AML-193 (cell line): ENCODE measurements around the gene SH3BP4.

Source experiments
- DNase-seq, 2 experiments: peaks; one replicate each; lab custom pipeline; 2025; lab: John Stamatoyannopoulos, UW

SH3BP4 gene

DNA sequence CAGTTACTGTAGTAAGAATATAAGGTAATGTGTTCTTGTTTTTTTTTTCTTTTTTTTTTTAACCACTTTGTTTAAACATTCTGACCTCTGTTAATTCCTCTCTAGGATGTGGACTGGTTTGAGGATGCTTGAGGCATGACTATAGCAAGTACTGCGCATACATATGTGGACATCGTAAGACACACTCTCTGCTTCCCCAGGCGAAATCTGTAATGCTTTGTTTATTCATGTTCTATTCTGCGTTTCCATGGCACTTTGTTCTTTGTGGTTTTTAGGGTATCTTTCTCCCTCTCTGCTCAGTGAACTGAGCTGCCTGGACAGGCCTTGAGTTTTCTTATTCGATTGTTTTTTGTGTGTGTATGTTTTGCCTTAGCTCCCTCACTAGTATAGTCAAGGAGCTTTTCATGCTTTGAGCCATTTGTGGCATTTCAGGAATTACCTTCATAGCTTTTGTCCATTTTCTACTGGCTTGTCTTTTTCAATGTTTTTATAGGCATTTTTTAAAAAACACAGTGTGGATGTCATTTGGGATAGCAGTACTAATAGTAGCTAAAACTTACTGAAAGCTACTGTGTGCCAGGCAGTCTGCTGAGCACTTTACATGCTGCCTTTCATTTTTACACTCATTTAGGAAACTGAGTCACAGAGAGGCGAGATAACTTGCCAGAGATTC lies 1.9 kb upstream of the SH3BP4 start:
- DNase-seq, result no peak

DNA sequence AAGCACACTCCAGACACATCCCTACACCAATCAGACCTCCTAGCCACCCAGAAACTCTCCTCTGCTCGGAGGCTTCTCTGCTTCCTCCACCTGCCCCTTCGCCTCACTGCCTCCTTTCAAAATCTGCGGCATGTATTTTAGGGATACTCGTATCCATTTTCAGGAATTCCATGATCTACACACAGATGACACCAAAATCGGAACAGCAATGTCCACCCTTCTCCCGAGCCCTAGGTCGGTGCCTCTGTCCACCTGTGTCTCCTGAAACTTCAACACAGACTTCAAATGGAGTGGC lies 1.4 kb upstream of the SH3BP4 start:
- no peak for DNase-seq

DNA sequence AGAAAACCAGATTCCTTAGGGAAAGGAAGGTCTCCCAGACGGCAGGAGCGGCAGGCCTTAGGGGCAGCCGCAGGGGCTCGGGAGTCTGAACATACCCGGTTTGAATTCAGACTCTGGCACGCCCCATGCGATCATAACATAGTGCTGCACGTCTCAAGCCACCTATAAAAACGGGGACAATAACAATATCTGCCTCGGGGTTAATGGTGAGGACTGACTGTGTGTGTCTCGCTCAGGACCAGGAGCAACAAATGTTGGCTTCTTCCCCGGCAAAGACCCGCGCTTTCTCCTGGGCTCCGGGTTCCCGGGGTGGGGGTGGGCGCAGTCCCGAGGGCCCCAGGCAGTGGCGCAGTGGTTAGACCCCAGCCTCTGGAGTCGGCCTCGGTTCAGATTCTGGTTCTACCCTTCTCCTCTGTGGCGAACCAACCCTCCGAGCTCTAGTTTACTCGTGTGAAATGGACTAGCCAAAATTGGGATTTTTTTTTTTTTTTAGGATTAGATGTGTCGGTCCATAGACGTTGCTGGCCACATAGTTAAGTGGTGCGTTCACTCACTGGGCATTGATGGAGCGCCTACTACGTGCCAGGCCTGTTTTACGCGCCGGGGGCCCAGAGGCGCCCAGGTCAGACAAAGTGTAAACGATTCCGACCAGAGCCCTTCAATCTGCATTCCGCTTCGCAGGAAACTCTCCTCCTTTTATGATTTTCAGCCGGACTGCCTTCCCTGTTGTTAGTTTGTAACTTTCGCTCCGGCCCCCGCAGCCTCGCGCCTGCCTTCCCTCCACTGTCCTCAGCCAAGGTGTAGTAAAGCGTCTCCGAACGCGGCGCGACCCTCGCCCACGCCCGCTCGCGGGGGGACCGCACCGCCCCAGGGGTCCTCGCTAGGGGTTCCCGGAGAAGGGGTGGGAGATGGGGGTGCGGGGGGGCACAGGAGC lies 820 bp upstream of the SH3BP4 start:
- no peak for DNase-seq

DNA sequence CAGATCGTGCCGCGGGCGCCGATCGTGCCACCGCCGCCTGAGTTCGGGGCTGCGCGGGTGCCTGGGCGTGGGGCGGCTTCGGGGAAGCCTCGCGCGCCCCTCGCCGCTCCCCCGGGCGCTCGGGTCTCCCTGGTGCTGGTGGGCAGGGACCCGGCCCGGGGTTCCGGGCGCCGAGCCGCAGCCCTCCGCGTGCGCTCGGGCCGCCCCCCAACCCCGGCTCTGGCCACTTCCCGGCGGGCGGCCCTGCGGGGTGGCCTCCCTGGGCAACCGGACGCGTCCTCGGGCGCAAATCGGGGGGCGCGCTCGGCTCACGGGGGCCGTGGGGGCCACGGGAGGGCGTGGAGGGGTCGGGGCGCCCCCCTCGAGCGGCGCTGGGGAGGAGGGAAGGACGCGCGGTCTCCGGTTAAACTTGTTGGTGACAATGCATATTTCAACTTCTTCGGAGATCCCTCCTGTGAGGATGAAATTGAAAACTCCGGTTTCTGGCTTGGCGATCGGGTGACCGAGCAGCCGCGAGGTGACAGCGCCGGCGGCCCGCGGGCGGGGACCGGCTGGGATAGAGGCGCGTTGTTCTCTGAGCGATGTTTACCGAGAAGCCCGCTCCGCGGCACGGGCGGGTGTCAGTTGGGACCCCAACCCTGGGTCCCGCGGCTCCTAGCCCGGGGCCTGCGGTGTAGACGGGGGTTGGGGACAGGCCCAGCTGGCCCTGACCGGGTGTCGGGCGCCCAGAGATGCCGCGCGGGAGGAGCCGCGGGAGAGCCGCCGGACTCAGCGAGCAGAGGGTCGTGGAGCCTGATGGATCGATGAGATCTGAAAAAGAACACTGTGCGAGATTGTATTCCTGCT lies 676 bp downstream of the SH3BP4 start:
- DNase-seq, result no peak

DNA sequence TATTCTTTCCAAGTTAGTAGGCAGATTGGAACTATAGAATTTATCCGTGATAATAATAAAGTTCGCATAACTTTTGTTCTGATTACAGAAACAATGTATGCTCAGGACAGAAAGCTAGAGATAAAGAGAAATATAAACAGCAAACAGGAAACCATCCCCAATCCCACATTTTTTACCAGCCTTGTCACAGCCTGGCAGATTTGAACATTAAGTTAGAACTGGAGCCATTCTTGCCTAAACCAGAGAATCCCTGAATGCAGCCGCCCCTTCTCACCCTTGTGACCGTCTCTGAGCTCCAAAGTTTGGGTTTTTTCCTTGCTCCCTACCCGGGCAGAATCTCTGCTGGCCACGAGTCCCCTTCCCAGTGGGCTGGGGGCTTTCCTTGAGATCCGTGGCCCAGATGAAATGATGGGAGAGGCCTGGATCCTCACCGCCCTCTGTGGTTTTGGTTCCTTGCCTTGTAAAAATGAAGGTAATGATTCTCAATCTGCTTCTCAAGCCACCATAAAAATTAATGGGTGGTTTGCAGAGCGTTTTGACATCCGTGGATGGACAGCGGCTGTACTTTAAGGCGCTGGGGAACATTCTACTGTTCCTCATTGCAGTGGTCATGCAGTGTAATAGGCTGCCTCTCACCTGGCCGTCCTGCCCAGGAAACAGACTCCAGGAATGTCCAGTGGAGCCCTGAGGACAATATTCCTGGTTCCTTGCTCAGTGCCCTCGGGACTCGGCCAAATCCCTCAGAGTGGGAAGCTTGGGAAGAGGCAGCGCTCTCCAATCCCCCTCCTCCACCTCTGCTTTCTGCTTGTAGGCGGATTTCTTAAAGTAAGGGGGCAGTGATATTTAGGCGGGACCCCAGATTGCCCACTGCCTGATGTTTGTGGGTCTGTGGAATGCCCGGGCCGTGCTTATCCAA lies 1.6 kb downstream of the SH3BP4 start:
- no peak for DNase-seq

DNA sequence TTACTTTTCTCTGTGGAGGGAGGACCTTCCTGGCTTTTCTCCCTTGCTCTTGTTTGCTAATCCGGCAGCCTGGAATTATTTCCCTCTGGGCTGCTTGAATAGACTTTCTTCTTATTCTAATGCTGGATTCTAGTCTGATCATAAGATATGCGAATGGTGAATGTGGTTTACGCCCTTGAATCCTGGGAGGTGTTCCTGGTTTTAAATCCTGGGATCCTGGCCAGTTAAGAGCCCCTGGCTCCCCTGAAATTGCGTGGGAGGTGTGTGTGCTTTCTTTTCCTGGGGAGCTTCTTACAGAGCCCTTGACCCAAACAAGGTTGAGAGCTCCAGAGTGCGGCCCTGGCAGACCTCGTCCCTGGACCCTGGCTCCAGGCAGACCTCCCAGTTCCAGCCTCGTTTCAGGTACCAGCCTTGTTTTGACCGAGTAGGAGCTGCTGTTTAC lies 2.8 kb downstream of the SH3BP4 start:
- no peak for DNase-seq

DNA sequence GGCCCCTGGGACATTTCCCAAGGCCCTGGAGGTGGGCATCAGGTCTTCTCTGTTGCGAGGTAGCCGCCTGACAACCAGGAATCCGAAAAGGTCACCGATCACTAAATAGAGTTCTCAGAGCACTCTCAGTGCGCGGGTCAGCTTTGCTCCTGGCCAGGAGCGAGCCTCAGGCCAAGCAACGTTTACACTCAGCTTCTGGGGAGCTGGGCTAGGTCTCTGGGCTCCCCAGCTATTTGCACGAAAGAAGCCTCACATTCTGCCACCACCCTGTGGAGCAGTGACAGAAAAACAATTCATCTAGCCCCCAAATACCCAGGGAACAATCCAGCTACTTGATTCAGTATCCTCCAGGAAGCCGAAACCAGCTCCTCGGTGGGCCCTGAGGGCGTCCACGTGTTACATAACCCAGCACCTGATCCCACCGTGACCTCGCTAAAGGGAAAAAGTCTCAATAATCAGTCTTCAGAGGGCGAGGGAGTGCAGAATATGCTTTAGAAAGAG lies 3.3 kb downstream of the SH3BP4 start:
- no peak for DNase-seq

DNA sequence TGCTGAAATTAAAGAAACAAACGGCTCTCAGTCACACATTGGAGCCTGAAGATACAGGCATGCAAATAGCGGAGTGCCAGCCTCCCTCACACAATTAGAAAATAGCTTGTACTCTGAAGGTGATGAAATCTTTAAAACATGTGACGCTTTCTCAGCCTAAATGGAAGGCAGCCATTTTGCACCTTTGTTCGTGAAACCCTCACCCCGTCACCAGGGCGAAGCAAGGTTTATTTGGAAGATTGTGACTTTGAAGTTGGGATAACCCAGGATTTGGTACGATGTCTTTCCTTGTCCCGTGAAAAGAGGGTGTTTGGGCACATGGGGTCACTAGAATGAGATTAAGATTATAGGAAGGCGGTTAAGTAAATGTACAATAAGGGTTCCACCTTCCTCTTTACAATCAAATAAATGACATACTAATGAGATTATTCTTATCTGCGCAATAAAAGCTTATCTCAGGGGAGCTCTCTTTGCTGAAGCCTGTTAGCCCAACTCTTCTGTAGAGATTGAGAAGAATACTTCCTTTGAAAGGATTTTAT lies 4.2 kb downstream of the SH3BP4 start:
- DNase-seq, result no peak

DNA sequence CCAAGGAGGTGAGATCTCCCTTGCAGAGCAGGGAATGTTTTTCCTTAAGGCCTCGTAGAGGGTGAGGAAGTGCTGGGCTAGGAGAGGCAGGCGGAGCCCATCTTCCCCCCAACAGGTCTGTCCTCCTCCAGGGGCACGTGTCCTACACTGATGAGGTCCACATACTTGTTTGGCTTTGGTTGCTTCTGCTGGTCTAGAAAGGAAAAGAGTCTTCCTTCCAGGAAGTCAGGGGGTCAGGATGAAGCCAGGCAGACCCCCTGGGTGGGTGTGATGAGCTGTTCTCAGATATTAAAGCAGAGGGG lies 6.0 kb downstream of the SH3BP4 start:
- DNase-seq, result no peak

DNA sequence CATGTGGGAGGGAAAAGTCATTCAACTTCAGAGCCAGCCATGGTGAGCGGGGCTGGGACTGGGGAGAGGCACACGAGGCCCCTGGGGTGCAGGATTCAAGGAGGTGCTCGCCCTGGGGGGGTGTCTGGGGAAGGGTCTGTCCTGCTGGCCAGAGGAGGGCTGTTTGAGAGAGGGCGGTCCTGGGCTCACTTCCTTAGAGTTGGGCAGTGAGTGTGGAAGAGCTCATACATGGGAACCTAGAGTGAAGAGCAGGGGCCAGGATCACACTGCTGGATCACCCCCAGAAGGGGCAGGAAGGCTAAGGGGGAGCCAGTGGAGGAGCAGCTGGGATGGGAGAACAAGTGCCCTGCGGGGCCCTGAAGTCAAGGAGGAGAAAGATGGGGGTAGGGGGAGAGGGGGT lies 6.5 kb downstream of the SH3BP4 start:
- DNase-seq, result no peak

DNA sequence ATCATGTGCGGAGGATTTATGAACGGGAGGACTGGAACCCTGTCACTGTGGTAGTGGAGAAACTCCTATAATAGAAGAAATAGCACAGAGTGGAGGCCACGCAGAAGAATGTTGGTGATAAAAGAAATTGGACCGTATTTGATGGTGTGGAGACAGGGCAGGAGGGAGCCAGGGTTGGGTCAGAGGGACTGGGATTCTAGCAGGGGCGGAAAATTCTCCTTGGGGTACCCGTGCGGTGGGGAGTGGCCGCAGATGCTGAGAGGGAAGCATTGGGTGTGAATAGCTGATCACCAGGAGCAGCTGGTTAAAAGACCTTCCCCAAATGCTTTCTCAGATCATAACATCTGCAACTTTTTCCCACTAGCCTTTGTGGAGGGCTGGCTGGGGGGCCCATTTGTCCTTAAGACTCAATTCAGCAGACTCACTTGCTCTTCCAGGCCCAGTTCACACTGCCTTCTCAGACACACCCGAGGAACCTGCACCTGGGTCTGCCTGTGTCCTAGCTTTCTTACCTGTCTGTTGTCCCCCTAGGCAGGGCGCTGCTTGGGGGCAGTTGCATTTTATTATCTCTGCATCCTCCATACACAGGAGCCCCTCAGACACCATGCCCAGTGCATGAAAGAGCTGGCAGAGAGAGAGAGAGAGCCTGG lies 7.1 kb downstream of the SH3BP4 start:
- no peak for DNase-seq

DNA sequence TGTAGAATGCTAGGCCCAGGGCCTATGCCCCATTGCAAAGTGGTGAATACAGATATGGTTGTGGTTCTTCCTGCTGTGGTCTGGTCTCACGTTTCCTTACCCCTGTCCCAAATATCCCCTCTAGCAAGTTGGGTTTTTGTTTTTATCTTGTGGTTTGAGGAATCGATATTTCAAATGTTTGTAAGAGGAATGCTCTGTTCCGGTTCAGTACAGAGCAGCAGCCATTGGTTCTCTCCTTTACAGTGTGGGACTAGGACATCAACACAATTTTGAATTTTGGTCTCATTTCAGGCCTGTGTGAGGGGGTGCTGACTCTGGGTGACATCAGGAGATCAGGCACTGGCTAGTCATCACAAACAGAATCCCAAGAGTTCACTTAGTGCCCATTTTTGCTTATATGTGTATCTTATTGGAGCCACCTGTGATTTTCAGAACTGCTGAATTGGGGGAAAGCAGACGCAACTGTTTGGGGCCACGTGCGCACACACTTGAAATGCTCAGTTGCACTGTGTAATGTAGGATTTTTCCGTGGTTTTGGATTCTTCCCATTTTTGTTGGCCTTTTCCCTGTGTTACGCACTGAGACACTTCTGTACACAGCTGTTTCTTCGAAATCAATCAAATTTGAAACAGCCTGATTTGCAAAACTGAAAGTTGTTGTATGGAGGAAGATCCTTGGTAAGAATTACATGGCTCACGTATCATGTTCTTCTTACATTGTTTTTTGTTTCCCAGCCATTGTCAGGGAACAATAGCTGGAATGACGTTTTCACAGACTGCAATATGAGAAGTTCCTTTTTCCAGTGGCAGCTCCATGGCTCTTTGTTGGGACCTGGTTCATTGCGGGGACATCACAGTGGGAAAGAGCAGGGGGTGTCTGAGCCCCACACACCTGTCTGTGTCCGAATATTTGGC lies 8.6 kb downstream of the SH3BP4 start:
- no peak for DNase-seq

DNA sequence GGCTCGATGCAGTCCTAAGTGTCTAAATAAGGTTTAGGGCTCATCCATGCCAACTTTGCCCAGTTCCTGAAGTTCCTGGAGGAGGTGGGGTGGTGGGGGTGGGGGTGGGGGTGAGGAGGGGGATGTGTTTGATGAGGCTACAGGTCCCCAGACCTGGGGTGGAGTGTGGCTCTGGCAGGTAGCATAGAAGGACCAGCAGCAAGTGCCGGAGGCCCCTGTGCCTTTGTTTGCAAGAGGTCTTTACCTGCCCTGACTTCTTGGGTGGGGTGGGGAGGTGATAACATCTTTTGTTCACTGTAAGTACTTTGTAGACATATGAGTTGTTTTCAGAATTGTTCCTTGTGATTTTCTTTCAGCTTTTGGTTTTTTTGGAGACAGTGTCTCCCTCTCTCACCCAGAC lies 10.0 kb downstream of the SH3BP4 start:
- no peak for DNase-seq

DNA sequence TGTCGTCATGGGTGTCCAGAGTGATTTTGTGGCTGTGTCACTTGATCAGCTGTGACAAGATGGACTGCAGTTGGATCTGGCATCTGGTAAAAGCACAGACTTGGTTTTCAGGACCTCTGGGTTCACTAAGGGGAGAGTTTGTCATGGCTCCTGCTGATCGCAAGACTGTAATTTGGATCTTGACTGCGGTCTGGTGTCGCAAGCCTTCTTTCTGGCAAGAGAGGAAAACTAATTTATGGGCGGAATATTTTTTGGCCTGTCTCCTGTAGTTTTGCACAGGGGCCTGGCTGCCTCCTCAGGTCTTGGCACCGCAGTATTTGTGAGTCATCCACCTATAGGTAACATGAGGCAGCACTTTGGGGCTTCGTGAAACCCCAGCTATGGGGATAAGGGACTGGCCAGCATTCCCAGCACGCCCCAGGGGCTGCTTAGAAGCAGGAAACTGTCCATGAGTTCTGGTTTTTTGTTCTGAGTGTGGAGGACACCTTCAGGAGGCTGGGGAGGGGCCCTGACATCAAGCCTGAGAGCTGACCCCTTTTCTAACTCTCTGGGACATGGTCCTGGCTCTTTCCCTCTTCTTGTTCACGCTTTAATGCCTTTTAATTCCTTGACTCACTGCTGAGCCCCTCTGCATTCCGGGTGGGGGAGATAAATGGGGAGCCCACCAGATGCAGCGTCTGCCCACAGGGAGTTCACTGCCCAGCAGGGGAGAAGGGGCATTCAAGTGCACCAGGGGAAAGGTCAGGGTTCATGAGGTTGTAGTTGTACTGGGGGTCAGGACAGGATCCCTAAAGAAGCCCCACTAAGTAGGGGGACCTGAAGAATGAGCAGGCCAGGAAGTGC lies 12.2 kb downstream of the SH3BP4 start:
- no peak for DNase-seq

DNA sequence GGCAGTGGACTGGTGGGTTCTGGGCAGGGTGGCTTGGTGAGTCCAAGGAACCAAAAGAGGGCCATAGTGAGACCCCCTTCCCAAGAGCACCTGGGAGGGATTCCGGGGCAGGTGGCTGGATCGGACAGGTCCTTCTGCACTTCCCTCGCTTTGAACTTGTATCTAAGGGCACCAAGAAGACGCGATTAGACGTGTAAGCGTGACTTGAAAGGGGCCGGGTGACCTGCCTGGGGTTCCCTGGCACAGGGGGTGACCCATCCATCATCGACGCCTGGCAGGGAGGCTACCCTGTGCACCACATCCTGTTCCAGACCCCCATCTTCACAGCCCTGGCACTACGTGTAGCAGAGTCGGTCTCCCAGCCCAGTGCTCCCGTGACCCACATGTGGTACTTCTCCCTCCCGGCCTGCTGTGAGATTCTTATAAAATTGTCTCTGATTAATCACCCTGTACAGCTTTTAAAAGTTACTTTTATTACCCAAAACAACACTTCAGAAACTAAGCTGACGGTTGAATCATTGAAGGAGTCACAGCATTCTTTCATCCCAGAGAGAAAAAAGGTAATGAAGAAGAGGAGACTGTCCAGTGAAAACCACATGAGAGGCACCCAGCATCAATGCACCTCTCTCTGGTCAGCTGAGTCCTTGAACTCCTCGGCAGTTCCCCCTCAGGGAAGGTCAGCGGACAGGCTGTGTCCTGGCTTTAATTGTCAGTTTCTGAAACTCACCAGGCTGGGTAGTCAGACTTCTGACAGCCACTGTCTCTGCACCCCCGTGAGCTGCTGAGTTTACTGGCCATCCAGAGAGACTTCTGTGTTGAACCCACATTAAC lies 13.0 kb downstream of the SH3BP4 start:
- DNase-seq, result no peak

DNA sequence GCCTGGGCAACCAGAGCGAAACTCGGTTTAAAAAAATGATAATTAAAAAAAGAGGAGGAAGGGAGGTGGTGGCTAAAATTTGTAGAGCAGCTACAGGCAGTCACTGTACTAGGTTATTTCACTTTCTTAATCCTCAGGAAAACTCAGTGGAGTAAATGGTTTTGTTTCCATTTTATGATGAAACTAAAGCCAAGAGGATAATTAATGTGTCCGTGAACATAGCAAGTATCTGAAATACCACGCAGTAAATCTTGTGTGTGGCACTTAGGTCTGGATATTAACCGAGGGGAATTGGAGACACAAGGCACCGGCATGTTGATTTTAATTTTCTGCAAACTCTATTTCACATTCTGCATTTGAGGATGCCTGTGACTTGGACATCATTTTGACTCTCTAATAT lies 14.5 kb downstream of the SH3BP4 start:
- DNase-seq, result no peak

DNA sequence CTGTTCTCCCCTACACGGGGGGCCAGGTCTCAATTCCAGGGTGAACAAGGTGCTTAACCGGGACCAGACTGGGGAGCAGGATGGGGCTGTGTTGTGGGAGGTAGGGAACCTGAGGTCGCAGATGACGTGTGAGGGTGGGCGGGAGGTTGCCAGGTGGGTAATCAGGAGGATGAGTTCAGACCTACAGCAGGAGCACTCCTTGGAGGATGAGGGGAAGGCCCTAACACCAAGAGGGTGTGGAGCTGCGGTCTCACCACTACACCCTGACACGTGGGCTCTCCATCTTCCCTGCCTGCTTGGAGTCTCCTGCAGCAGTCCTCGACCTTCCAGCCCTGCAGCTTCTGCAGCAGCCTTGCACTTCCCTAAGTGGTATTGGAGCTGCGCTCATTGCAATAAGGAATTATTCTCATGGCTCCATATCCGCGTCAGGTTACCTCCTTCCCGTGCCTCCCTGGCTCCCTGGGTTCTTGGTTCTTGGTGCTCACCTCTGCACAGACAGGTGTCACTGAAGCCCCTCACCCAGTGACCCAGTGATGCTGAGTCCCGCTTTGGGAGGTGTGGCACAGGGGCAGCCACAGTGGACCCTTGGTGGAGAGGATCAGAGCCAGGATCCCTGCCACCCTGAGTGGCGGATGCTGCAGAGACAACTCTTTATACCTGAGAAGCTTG lies 15.5 kb downstream of the SH3BP4 start:
- no peak for DNase-seq
